Osteoblast (primary cell): ENCODE data around the gene ZIC1. TPM values are rescaled to one million over a fixed set of nuclear protein-coding genes. Genes with fewer than 3 reads are reported as not detected.

Experiments
- DNase-seq: peaks from one replicate; pipeline ENCODE4 v3.0.0; 2011; ENCODE audit warnings: low spot score, mixed read lengths; ENCODE audit not compliant: insufficient read length; ENCODE audit errors: missing footprints
- H2AFZ ChIP-seq: 2 replicates; pipeline ENCODE4 v1.6.0; 2011; ENCODE audit warnings: mild to moderate bottlenecking, low read length
- H3K27ac ChIP-seq: 2 replicates; pipeline ENCODE4 v1.5.1; 2011; ENCODE audit warnings: mild to moderate bottlenecking, low read depth, low read length, moderate library complexity
- H3K27me3 ChIP-seq: 2 replicates; pipeline ENCODE4 v1.6.0; 2012; ENCODE audit warnings: mild to moderate bottlenecking, control low read depth, inconsistent platforms, low read length, moderate library complexity; ENCODE audit not compliant: insufficient read depth
- H3K36me3 ChIP-seq: 2 replicates; pipeline ENCODE4 v1.5.1; 2011; ENCODE audit warnings: mild to moderate bottlenecking, low read length, control low read depth, moderate library complexity; ENCODE audit not compliant: insufficient read depth
- H3K4me1 ChIP-seq: 2 replicates; pipeline ENCODE4 v1.5.1; 2011; ENCODE audit warnings: mild to moderate bottlenecking, low read length, control low read depth, moderate library complexity; ENCODE audit not compliant: insufficient read depth
- H3K4me2 ChIP-seq: 2 replicates; pipeline ENCODE4 v1.6.0; 2011; ENCODE audit warnings: mild to moderate bottlenecking, low read length; ENCODE audit not compliant: insufficient read depth
- H3K4me3 ChIP-seq: fragments of 200-600 bp; sonication (generic); 3 replicates; pipeline ENCODE4 v1.5.1; 2012; ENCODE audit warnings: mild to moderate bottlenecking, low read length, inconsistent platforms; ENCODE audit not compliant: insufficient read depth
- H3K79me2 ChIP-seq: 2 replicates; pipeline ENCODE4 v1.6.0; 2012; ENCODE audit warnings: mild to moderate bottlenecking, low read length, control low read depth, inconsistent platforms; ENCODE audit not compliant: insufficient read depth
- H3K9me3 ChIP-seq: 2 replicates; pipeline ENCODE4 v1.5.1; 2011; ENCODE audit warnings: low read depth, low read length, control low read depth
- H4K20me1 ChIP-seq: 2 replicates; pipeline ENCODE4 v1.6.0; 2012; ENCODE audit warnings: mild to moderate bottlenecking, low read length, control low read depth; ENCODE audit not compliant: insufficient read depth
- CTCF ChIP-seq: IDR thresholded peaks from 2 replicates; pipeline ENCODE4 v1.5.1; 2011; ENCODE audit warnings: mild to moderate bottlenecking, low read depth, low read length, moderate library complexity; ENCODE audit errors: extremely low read depth
- total RNA-seq: library from RNA; depleted of rRNA; stranded (reverse); fragments of >200 nt; gene quantifications from 2 replicates; pipeline ENCODE4 v1.2.3, GENCODE V29; 2012

Gene ZIC1
- total RNA-seq, 1 donor: 3.6 TPM

GRCh38 chr3:147397875-147398812 lies 11.0 kb upstream of the ZIC1 start:
- Histone ChIP-seq H3K4me3 (no peak overlapping the region), H3K4me1 (no peaks in the 10 kb centered on the region), H3K4me2 (no peak overlapping the region), H3K27ac (no peak overlapping the region), H4K20me1 (no peaks in the 10 kb centered on the region), H3K36me3 (no peaks in the 10 kb centered on the region), H3K9me3 (no peaks in the 10 kb centered on the region), H3K27me3 (peaks cover 89% of the 10 kb centered on the region), H3K79me2 (no peaks in the 10 kb centered on the region), H2AFZ (no peak overlapping the region)
- no peak for TF ChIP-seq CTCF
- DNase-seq: no peak

GRCh38 chr3:147398813-147399534 lies 10.2 kb upstream of the ZIC1 start:
- H3K36me3 ChIP-seq: no peaks in the 10 kb centered on the region
- no peak overlapping the region for H3K27ac ChIP-seq
- H3K27me3 ChIP-seq: peaks cover 85% of the 10 kb centered on the region
- no peak overlapping the region for H2AFZ ChIP-seq
- H3K9me3 ChIP-seq: no peaks in the 10 kb centered on the region
- H3K4me3 ChIP-seq: no peak overlapping the region
- H3K4me2 ChIP-seq: no peak overlapping the region
- H4K20me1 ChIP-seq: no peaks in the 10 kb centered on the region
- no peaks in the 10 kb centered on the region for H3K79me2 ChIP-seq
- TF ChIP-seq CTCF: no peak
- no peaks in the 10 kb centered on the region for H3K4me1 ChIP-seq
- no peak for DNase-seq

GRCh38 chr3:147400111-147400510 lies 9.1 kb upstream of the ZIC1 start:
- Histone ChIP-seq H4K20me1 (no peaks in the 10 kb centered on the region), H3K4me1 (no peaks in the 10 kb centered on the region), H3K4me2 (no peak overlapping the region), H3K9me3 (no peaks in the 10 kb centered on the region), H3K79me2 (no peaks in the 10 kb centered on the region), H2AFZ (no peak overlapping the region), H3K4me3 (no peak overlapping the region), H3K27me3 (peaks cover 84% of the 10 kb centered on the region), H3K36me3 (no peaks in the 10 kb centered on the region), H3K27ac (no peak overlapping the region)
- no peak for TF ChIP-seq CTCF
- no peak for DNase-seq

- H4K20me1 ChIP-seq: no peaks in the 10 kb centered on the region
- no peak overlapping the region for H2AFZ ChIP-seq
- H3K36me3 ChIP-seq: no peaks in the 10 kb centered on the region
- no peak overlapping the region for H3K27ac ChIP-seq
- no peaks in the 10 kb centered on the region for H3K79me2 ChIP-seq
- H3K4me2 ChIP-seq: no peak overlapping the region
- no peaks in the 10 kb centered on the region for H3K4me1 ChIP-seq
- H3K4me3 ChIP-seq: no peak overlapping the region
- no peaks in the 10 kb centered on the region for H3K9me3 ChIP-seq
- no peak for TF ChIP-seq CTCF
- H3K27me3 ChIP-seq: peaks cover 84% of the 10 kb centered on the region
- DNase-seq: no peak
Observed at GRCh38 chr3:147400999-147401398, 8.2 kb upstream of the ZIC1 start.
